HFFc6 (cell line): ENCODE data around the gene KLHL18. TPM values are rescaled to one million over a fixed set of nuclear protein-coding genes. Genes with fewer than 3 reads are reported as not detected.

Experiments
- DNase-seq: peaks from one replicate; pipeline ENCODE4 v3.0.0-alpha.2; 2018
- H3K27ac Mint-ChIP-seq: 2 replicates; pipeline ENCODE4 v1.8.0; 2020; ENCODE audit warnings: mild to moderate bottlenecking, mixed read lengths
- H3K27me3 Mint-ChIP-seq: 2 replicates; pipeline ENCODE4 v1.8.0; 2021; ENCODE audit warnings: mild to moderate bottlenecking, moderate library complexity, mixed read lengths; ENCODE audit not compliant: insufficient read depth
- H3K36me3 Mint-ChIP-seq: 2 replicates; pipeline ENCODE4 v1.8.0; 2021; ENCODE audit warnings: low read depth, mixed read lengths
- H3K4me1 Mint-ChIP-seq: 2 replicates; pipeline ENCODE4 v1.8.0; 2020; ENCODE audit warnings: low read depth, mixed read lengths
- H3K4me3 Mint-ChIP-seq: 2 replicates; pipeline ENCODE4 v1.8.0; 2020; ENCODE audit warnings: mild to moderate bottlenecking, moderate library complexity, mixed read lengths
- H3K9me3 Mint-ChIP-seq: 2 replicates; pipeline ENCODE4 v1.8.0; 2020; ENCODE audit warnings: mild to moderate bottlenecking, mixed read lengths
- total RNA-seq, 6 experiments: library from RNA; stranded (reverse); fragmentation: NEBNext Ultra II Directional; extraction: Animal tissue kit (Norgen Biotek cat#: 25700); gene quantifications; 2 replicates in 1 of 6; 3 replicates in 5 of 6; pipeline ENCODE4 v1.2.3, GENCODE V29; 2021
- TF ChIP-seq, protein P1 (sequence below): fragments of 200-600 bp; sonication (generic); IDR thresholded peaks from 2 replicates; pipeline ENCODE4 v1.5.0; 2021; ENCODE audit warnings: antibody characterized with exemption, mild to moderate bottlenecking

The KLHL18 gene
- total RNA-seq, 6 experiments from 2014 or later: 26.6 to 34.5 (median 28.5) TPM

DNA sequence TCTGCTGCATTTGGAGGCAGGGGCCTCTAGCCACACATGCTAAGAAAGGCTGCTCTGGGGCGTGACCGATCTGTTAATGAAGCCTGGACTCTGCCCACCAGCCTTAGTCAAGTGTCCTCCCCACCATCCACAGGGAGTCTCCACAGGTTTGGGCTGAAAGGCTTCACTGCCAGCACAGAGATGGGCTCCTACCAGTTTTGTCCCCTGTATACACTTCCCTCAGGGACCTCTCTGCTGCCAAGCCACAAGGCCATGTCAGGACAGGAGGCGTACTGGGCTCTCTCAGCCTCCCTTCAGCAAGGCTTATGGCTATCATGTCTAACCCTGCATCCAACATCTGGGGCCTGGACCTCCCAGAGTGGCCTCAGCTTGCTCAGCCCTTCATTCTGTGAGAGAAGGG, 23.6 kb upstream of the KLHL18 start:
- no peak for DNase-seq
- Mint-ChIP-seq H3K27ac (no peak overlapping the region), H3K36me3 (no peaks in the 10 kb centered on the region), H3K4me1 (peaks cover 16% of the 10 kb centered on the region), H3K4me3 (no peak overlapping the region), H3K27me3 (peaks cover 22% of the 10 kb centered on the region), H3K9me3 (no peaks in the 10 kb centered on the region)
- TF ChIP-seq, protein P1, sequence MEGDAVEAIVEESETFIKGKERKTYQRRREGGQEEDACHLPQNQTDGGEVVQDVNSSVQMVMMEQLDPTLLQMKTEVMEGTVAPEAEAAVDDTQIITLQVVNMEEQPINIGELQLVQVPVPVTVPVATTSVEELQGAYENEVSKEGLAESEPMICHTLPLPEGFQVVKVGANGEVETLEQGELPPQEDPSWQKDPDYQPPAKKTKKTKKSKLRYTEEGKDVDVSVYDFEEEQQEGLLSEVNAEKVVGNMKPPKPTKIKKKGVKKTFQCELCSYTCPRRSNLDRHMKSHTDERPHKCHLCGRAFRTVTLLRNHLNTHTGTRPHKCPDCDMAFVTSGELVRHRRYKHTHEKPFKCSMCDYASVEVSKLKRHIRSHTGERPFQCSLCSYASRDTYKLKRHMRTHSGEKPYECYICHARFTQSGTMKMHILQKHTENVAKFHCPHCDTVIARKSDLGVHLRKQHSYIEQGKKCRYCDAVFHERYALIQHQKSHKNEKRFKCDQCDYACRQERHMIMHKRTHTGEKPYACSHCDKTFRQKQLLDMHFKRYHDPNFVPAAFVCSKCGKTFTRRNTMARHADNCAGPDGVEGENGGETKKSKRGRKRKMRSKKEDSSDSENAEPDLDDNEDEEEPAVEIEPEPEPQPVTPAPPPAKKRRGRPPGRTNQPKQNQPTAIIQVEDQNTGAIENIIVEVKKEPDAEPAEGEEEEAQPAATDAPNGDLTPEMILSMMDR: no peak

DNA sequence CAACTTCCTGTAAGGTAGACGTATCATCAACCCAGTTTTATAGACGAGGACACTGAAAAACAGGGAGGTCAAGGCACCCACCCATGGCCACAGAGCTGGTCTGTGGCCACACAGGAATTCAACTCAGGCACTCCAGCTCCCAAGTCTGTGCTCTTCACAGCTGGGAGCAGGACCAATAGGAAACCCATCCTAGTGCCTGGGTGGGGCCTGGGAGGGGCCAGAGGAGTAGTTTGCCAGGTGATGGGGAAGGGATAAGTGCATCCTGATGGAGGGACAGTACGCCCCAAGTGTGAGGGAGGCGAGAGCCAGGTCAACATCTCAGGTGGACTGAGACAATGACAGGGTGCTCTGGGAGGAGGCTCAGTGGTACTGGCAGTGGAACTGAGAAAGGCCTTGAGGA, 22.1 kb upstream of the KLHL18 start:
- no peak overlapping the region for H3K27ac Mint-ChIP-seq
- no peaks in the 10 kb centered on the region for H3K9me3 Mint-ChIP-seq
- no peaks in the 10 kb centered on the region for H3K36me3 Mint-ChIP-seq
- H3K4me3 Mint-ChIP-seq: no peak overlapping the region
- no peak for DNase-seq
- TF ChIP-seq, protein P1: no peak
- H3K27me3 Mint-ChIP-seq: peaks cover 17% of the 10 kb centered on the region
- peaks cover 16% of the 10 kb centered on the region for H3K4me1 Mint-ChIP-seq

DNA sequence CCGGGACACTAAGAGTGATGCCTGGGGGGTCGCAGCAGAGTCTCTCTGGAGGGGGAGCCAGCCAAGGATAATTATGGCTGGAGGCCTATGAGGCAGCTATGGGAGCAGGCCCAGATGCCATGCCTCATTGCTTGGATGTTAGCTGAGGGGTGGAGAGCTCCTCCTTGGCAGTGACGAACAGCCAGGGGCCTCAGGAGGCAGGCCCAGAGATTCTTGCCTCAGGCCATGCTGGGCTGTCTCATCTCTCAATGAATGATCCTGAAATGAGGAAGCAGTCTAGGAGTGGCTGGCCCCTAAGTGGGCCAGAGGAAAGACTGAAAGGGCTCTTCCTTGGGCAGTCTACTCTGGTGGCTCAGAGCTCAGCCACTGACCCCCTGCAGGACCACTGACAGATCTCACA, 21.4 kb upstream of the KLHL18 start:
- no peak overlapping the region for H3K27ac Mint-ChIP-seq

DNA sequence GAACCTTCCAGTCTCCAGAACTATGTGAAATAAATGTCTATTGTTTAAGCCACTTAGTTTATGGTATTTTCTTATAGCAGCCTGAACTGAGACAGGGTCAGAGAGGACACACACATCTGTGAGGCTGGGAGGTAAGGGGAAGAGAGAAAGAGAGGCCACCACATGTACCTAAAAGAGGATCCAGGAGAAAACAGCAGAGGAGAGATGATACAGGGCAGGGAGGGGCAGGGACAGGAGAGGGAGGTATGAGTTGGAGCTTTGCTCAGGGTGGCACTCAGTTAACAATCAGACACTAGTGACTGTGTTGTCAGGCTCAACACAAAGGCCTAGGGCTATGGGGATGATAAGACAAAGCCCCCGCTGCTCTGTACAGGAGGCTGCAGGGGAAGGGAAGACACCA, 17.7 kb upstream of the KLHL18 start:
- no peak overlapping the region for H3K4me3 Mint-ChIP-seq
- H3K36me3 Mint-ChIP-seq: no peaks in the 10 kb centered on the region
- TF ChIP-seq, protein P1: no peak
- peaks cover 10% of the 10 kb centered on the region for H3K27me3 Mint-ChIP-seq
- H3K9me3 Mint-ChIP-seq: no peaks in the 10 kb centered on the region
- peaks cover 32% of the 10 kb centered on the region for H3K4me1 Mint-ChIP-seq
- H3K27ac Mint-ChIP-seq: no peak overlapping the region
- no peak for DNase-seq

More for the DNA sequence above, 21.4 kb upstream of the KLHL18 start:
- Mint-ChIP-seq H3K27me3 (peaks cover 17% of the 10 kb centered on the region), H3K36me3 (no peaks in the 10 kb centered on the region), H3K9me3 (no peaks in the 10 kb centered on the region), H3K4me1 (peaks cover 22% of the 10 kb centered on the region), H3K4me3 (no peak overlapping the region)
- TF ChIP-seq, protein P1: no peak
- peak; percentile 70 for DNase-seq

DNA sequence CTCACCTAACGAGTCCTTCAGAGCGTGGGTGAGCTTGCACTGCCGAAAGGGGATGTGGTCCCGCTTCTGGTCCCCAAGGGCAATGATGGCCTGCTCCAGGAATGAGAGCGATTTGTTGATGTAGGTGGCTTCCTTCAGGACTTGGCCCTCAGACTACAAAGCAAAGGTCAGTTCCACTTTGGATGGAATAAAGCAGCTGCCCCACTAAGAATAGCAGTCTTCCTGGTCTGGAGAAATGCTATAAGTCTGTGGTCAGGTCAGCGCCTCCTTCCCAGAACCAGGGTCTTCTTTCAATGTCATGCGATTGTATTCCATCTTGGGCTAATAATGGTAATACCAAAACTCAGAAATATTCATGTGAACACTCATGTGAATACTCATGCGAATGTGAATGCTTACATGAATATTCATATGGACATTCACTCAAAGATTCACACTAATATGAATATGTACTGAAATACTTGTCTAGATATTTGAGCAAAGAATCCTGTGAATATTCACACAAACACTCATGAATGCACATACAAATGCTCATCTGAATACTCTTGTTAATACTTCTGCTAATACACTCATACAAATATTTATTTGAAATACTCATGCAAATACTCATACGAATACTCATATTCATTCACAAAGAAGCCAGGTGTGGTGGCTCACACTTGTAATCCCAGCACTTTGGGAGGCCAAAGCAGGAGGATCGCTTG, 16.9 kb upstream of the KLHL18 start:
- Mint-ChIP-seq H3K4me3 (no peak overlapping the region), H3K36me3 (no peaks in the 10 kb centered on the region), H3K9me3 (no peaks in the 10 kb centered on the region), H3K4me1 (peaks cover 26% of the 10 kb centered on the region), H3K27ac (no peak overlapping the region), H3K27me3 (peaks cover 10% of the 10 kb centered on the region)
- TF ChIP-seq, protein P1: no peak
- DNase-seq: no peak
